H1 (cell line): ENCODE measurements around the gene MRPS34. TPM values are rescaled to one million over a fixed set of nuclear protein-coding genes. Genes with fewer than 3 reads are reported as not detected.
A peak's percentile ranks its signal among the peaks of the same experiment; 100 is the strongest.

Experiments
- CTCF ChIA-PET: fragments of 300-600 bp; sonication (Branson Sonifier 250); formaldehyde crosslinking; loops from one replicate; lab custom pipeline; 2021; ENCODE audit not compliant: partially characterized antibody; lab: Charles Lee
- POLR2A ChIA-PET: fragments of 300-600 bp; sonication (Branson Sonifier 250); formaldehyde crosslinking; loops from one replicate; lab custom pipeline; 2021; ENCODE audit warnings: inconsistent platforms; ENCODE audit not compliant: partially characterized antibody; lab: Charles Lee
- DNase-seq, 2 experiments: peaks; one replicate each; pipeline versions ENCODE4 v3.0.0 to v3.0.0-alpha.2; 2010 to 2022; ENCODE audit warnings: low spot score in 2 of 2, low read depth in 1 of 2, mixed read lengths in 1 of 2
- FAIRE-seq: peaks from 2 replicates; lab custom pipeline; 2011; peaks lifted over from hg19 to GRCh38; lab: Jason Lieb, UNC
- H2AFZ ChIP-seq: 2 replicates; pipeline ENCODE4 v1.8.1; 2012; ENCODE audit warnings: low read length, inconsistent platforms
- H2AK5ac ChIP-seq: 2 replicates; pipeline ENCODE4 v1.6.1; 2013; ENCODE audit warnings: low read depth, low read length
- H2BK120ac ChIP-seq: replicated peaks from 2 replicates; pipeline ENCODE3; 2013; ENCODE audit warnings: low read depth, low read length, inconsistent platforms
- H2BK12ac ChIP-seq: 2 replicates; pipeline ENCODE4 v1.6.1; 2013; ENCODE audit warnings: low read depth, low read length
- H2BK15ac ChIP-seq: 2 replicates; pipeline ENCODE4 v1.6.1; 2013; ENCODE audit warnings: low read length
- H2BK20ac ChIP-seq: 2 replicates; pipeline ENCODE4 v1.6.1; 2013; ENCODE audit warnings: low read length
- H2BK5ac ChIP-seq: 2 replicates; pipeline ENCODE4 v1.6.1; 2013; ENCODE audit warnings: low read depth, low read length
- H3K14ac ChIP-seq: 2 replicates; pipeline ENCODE4 v1.6.1; 2013; ENCODE audit warnings: inconsistent platforms; ENCODE audit not compliant: insufficient read length
- H3K18ac ChIP-seq: 2 replicates; pipeline ENCODE4 v1.6.1; 2013; ENCODE audit warnings: low read length; ENCODE audit errors: extremely low read depth
- H3K23ac ChIP-seq: 2 replicates; pipeline ENCODE4 v1.6.1; 2013; ENCODE audit warnings: inconsistent platforms; ENCODE audit not compliant: insufficient read length
- H3K23me2 ChIP-seq: 2 replicates; pipeline ENCODE4 v1.6.1; 2013; ENCODE audit warnings: low read depth, low read length
- H3K27ac ChIP-seq: 2 replicates; pipeline ENCODE4 v1.6.1; 2011; ENCODE audit warnings: low read depth, low read length, inconsistent platforms
- H3K27me3 ChIP-seq, 4 experiments: replicated peaks in 1 of 4; 1 replicate in 1 of 4; 2 replicates in 3 of 4; pipeline versions ENCODE4 v1.6.1 to v1.8.1; 2011 to 2013; ENCODE audit warnings: low read length in 3 of 4, mild to moderate bottlenecking in 3 of 4, inconsistent platforms in 2 of 4, mixed read lengths in 2 of 4, moderate library complexity in 1 of 4; ENCODE audit not compliant: control insufficient read depth in 3 of 4, insufficient read depth in 3 of 4; ENCODE audit errors: extremely low read depth in 1 of 4
- H3K36me3 ChIP-seq, 4 experiments: 2 replicates each; pipeline versions ENCODE4 v1.6.1 to v1.8.1; 2011 to 2013; ENCODE audit warnings: mild to moderate bottlenecking in 4 of 4, low read length in 3 of 4, moderate library complexity in 2 of 4, control low read depth in 1 of 4, inconsistent platforms in 1 of 4; ENCODE audit not compliant: insufficient read depth in 4 of 4, control insufficient read depth in 2 of 4
- H3K4ac ChIP-seq: replicated peaks from 2 replicates; pipeline ENCODE3; 2013; ENCODE audit warnings: low read length, low read depth, mixed read lengths, inconsistent platforms; ENCODE audit not compliant: insufficient read length
- H3K4me1 ChIP-seq, 4 experiments: replicated peaks in 1 of 4; 1 replicate in 1 of 4; 2 replicates in 3 of 4; pipeline versions ENCODE4 v1.6.1 to v1.8.1; 2011 to 2013; ENCODE audit warnings: low read length in 3 of 4, inconsistent platforms in 2 of 4, mixed read lengths in 1 of 4; ENCODE audit not compliant: insufficient read depth in 4 of 4, control insufficient read depth in 3 of 4
- H3K4me2 ChIP-seq, 2 experiments: 2 replicates each; pipeline versions ENCODE4 v1.6.1 to v1.8.1; 2011 to 2013; ENCODE audit warnings: low read depth in 2 of 2, low read length in 2 of 2, control low read depth in 1 of 2, inconsistent platforms in 1 of 2, mild to moderate bottlenecking in 1 of 2; ENCODE audit not compliant: insufficient read depth in 1 of 2
- H3K4me3 ChIP-seq, 4 experiments: fragments of 200-600, 300-600 bp in 1 of 4; sonication (generic), shearing (Covaris generic), sonication (Bioruptor Twin) in 1 of 4; 2 replicates each; pipeline versions ENCODE4 v1.5.1 to v1.8.1; 2011 to 2016; ENCODE audit warnings: low read length in 4 of 4, low read depth in 3 of 4, control low read depth in 2 of 4, inconsistent platforms in 2 of 4, mild to moderate bottlenecking in 2 of 4, mixed read lengths in 1 of 4, moderate library complexity in 1 of 4; ENCODE audit not compliant: insufficient read depth in 2 of 4; ENCODE audit errors: extremely low read depth in 1 of 4
- H3K56ac ChIP-seq: replicated peaks from 2 replicates; pipeline ENCODE3; 2013; ENCODE audit warnings: low read depth, mild to moderate bottlenecking, mixed read lengths, low read length, inconsistent platforms; ENCODE audit not compliant: insufficient read length
- H3K79me1 ChIP-seq: 2 replicates; pipeline ENCODE4 v1.6.1; 2013; ENCODE audit warnings: low read depth, low read length, control low read depth
- H3K79me2 ChIP-seq, 2 experiments: 2 replicates each; pipeline versions ENCODE4 v1.6.1 to v1.8.1; 2012 to 2013; ENCODE audit warnings: low read length in 2 of 2, mild to moderate bottlenecking in 2 of 2, inconsistent platforms in 1 of 2; ENCODE audit not compliant: insufficient read depth in 2 of 2, control insufficient read depth in 1 of 2
- H3K9ac ChIP-seq, 4 experiments: replicated peaks in 1 of 4; 1 replicate in 1 of 4; 2 replicates in 3 of 4; pipeline versions ENCODE4 v1.6.1 to v1.8.1; 2011 to 2013; ENCODE audit warnings: low read depth in 3 of 4, low read length in 3 of 4, control low read depth in 2 of 4, mild to moderate bottlenecking in 2 of 4, moderate library complexity in 2 of 4, inconsistent platforms in 1 of 4; ENCODE audit errors: extremely low read depth in 1 of 4
- H3K9me3 ChIP-seq, 2 experiments: 2 replicates each; pipeline versions ENCODE4 v1.6.1 to v1.8.1; 2012 to 2013; ENCODE audit warnings: mild to moderate bottlenecking in 2 of 2, moderate library complexity in 2 of 2, control low read depth in 1 of 2, inconsistent platforms in 1 of 2, low read depth in 1 of 2, low read length in 1 of 2, mixed read lengths in 1 of 2; ENCODE audit not compliant: insufficient read depth in 2 of 2
- H4K20me1 ChIP-seq, 2 experiments: replicated peaks in 1 of 2; 2 replicates each; pipeline versions ENCODE3 to v1.8.1; 2011 to 2013; ENCODE audit warnings: inconsistent platforms in 2 of 2, low read length in 2 of 2, mild to moderate bottlenecking in 1 of 2; ENCODE audit not compliant: insufficient read depth in 2 of 2, control insufficient read depth in 1 of 2
- H4K5ac ChIP-seq: 2 replicates; pipeline ENCODE4 v1.6.1; 2013; ENCODE audit warnings: low read length, low read depth, mixed read lengths, inconsistent platforms; ENCODE audit not compliant: insufficient read length
- H4K8ac ChIP-seq: 2 replicates; pipeline ENCODE4 v1.8.0; 2013; ENCODE audit warnings: mild to moderate bottlenecking, moderate library complexity, low read length, inconsistent platforms; ENCODE audit not compliant: insufficient read depth; ENCODE audit errors: extremely low read depth
- H4K91ac ChIP-seq: replicated peaks from 2 replicates; pipeline ENCODE3; 2013; ENCODE audit warnings: low read length, mixed read lengths, inconsistent platforms; ENCODE audit not compliant: insufficient read length
- BCL11A ChIP-seq, 2 experiments: IDR thresholded peaks; one replicate each; pipeline ENCODE4 v1.6.1; 2011; ENCODE audit warnings: low read depth in 2 of 2, low read length in 2 of 2, mild to moderate bottlenecking in 2 of 2
- BRCA1 ChIP-seq: IDR thresholded peaks from 2 replicates; pipeline ENCODE4 v1.6.1; 2012; ENCODE audit warnings: low read depth, low read length, improper control_type of control experiment
- CEBPB ChIP-seq: IDR thresholded peaks from 2 replicates; pipeline ENCODE4 v1.6.1; 2012; ENCODE audit warnings: low read depth, low read length
- GABPA ChIP-seq: IDR thresholded peaks from 2 replicates; pipeline ENCODE4 v1.6.1; 2011; ENCODE audit warnings: mild to moderate bottlenecking, low read length, moderate library complexity, borderline replicate concordance; ENCODE audit not compliant: insufficient read depth
- NANOG ChIP-seq: IDR thresholded peaks from 2 replicates; pipeline ENCODE4 v1.6.1; 2011; ENCODE audit warnings: low read length, low read depth, mild to moderate bottlenecking, inconsistent platforms; ENCODE audit not compliant: insufficient read depth, poor library complexity, severe bottlenecking
- RNF2 ChIP-seq: fragments of 200-900, 300-1000 bp; sonication (generic); IDR thresholded peaks from 2 replicates; pipeline ENCODE4 v1.7.1; 2016; ENCODE audit warnings: borderline replicate concordance, low read depth, mild to moderate bottlenecking, antibody characterized with exemption, low read length; ENCODE audit not compliant: poor library complexity, severe bottlenecking; ENCODE audit errors: missing control alignments
- SIN3A ChIP-seq, 2 experiments: IDR thresholded peaks in 1 of 2; conservative IDR thresholded peaks in 1 of 2; 2 replicates each; pipeline ENCODE4 v1.6.1; 2011 to 2012; ENCODE audit warnings: low read length in 2 of 2, improper control_type of control experiment in 1 of 2, low read depth in 1 of 2, mild to moderate bottlenecking in 1 of 2
- SP4 ChIP-seq: IDR thresholded peaks from 2 replicates; pipeline ENCODE4 v1.6.1; 2012; ENCODE audit warnings: low read length, inconsistent platforms
- TAF7 ChIP-seq: optimal IDR thresholded peaks from 2 replicates; pipeline ENCODE3; 2011; ENCODE audit warnings: low read depth, mild to moderate bottlenecking, inconsistent platforms, low read length, moderate library complexity, borderline replicate concordance
- WGBS, 2 experiments: shearing (Covaris generic) in 1 of 2; methylation state at CpG; one replicate each; pipeline versions ENCODE4 v1.1.6 to v1.1.7; 2013 to 2015; ENCODE audit warnings: low lambda C conversion rate in 2 of 2, mixed read lengths in 2 of 2, inconsistent platforms in 1 of 2, low coverage in 1 of 2, missing lambda C conversion rate in 1 of 2; ENCODE audit not compliant: insufficient replicate concordance in 2 of 2, insufficient coverage in 1 of 2, insufficient read length in 1 of 2; ENCODE audit errors: extremely low coverage in 1 of 2, missing lambda C conversion rate in 1 of 2; 5-methylcytosine and 5-hydroxymethylcytosine counted together
- polyA plus RNA-seq, 7 experiments: library from polyadenylated mRNA; depleted of rRNA in 3 of 7; stranded (reverse) in 5 of 7; unstranded in 2 of 7; fragments of >200 nt in 5 of 7; fragments of 200-250 nt in 2 of 7; gene quantifications; 1 replicate in 5 of 7; 2 replicates in 1 of 7; 4 replicates in 1 of 7; pipeline versions ENCODE4 v1.2.1 to v1.2.3, GENCODE V29; 2011 to 2013; ENCODE audit warnings: missing spikeins in 2 of 7, mixed read lengths in 2 of 7
- total RNA-seq: library from RNA; stranded (reverse); fragmentation: NEBNext Ultra II Directional; extraction: Animal tissue kit (Norgen Biotek cat#: 25700); gene quantifications from 2 replicates; pipeline ENCODE4 v1.2.1, GENCODE V29; 2021
- TF ChIP-seq, protein P1 (sequence below): IDR thresholded peaks from 2 replicates; pipeline ENCODE4 v1.6.1; 2012; ENCODE audit warnings: low read length, inconsistent platforms

MRPS34 gene
- total and polyA plus RNA-seq, 2 of the 8 experiments (the other 6 are each of a cell fraction or from before 2014, with no cell fraction given) = 168 to 252 TPM

DNA sequence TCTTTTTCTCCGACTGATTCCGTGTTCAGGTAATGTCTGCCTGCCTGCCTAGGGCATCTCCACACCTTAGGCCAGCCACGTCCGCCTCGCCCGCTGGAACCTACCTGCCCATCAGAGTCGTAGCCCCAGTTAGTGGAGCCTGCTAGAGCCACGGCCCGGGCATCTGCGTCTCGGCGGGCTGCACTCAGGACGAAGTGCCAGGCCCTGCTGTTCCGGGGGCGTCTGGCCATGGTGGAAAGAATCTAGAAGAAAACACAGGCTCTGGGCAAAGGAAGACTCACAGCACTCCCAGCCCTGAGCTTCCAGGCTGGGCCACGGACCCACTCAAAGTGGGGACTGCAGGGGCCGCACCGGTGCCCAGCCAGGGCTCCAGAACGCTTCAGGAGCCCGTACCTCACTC lies 8.3 kb upstream of the MRPS34 start:
- WGBS, 2 experiments = 87% methylated on average over 20 of the region's 20 CpGs; no CpG with 5 or more reads in 1 of the 2 experiments
- H3K27ac ChIP-seq = no peak overlapping the region
- H3K14ac ChIP-seq = no peak overlapping the region
- POLR2A ChIA-PET = interaction anchor here (1.0 to 12.0 kb wide), 5 partner anchors 11 to 465 kb away, joined by 3 to 246 read pairs (median 4); partner anchors contain the start of genes EME2, IGFALS, MRPS34 and NME3
- no peak overlapping the region for H2BK20ac ChIP-seq
- H3K4me1 ChIP-seq = peaks cover 0 to 7% (median 4%) of the 10 kb centered on the region in 4 experiments; a peak in 5 of 7 replicates
- H3K4me3 ChIP-seq = peak overlapping the region; percentile 63 to 98 (median 76)
- CTCF ChIA-PET = interaction anchor here (0.7 to 1.9 kb wide), 3 partner anchors 9 to 151 kb away, joined by 3 to 8 read pairs (median 4); partner anchors contain the start of genes EME2, MRPS34 and NME3
- FAIRE-seq = no peak
- no peak overlapping the region for H4K5ac ChIP-seq
- H4K91ac ChIP-seq = no peak overlapping the region
- H3K9me3 ChIP-seq = no peaks in the 10 kb centered on the region
- DNase-seq = no peak
- H3K36me3 ChIP-seq = peaks cover 0 to 12% (median 5%) of the 10 kb centered on the region in 4 experiments; a peak in 6 of 8 replicates
- H4K20me1 ChIP-seq = peaks cover 12 to 34% of the 10 kb centered on the region in 2 experiments
- H3K27me3 ChIP-seq = no peaks in the 10 kb centered on the region
- H4K8ac ChIP-seq = no peak overlapping the region; the same call in 1 of the 2 replicates
- no peak overlapping the region for H2BK120ac ChIP-seq
- H2BK12ac ChIP-seq = no peak overlapping the region
- no peak overlapping the region for H3K4ac ChIP-seq
- no peak overlapping the region for H3K18ac ChIP-seq
- no peak overlapping the region for H3K56ac ChIP-seq
- peaks cover 16% of the 10 kb centered on the region for H3K79me1 ChIP-seq
- H2BK15ac ChIP-seq = no peak overlapping the region
- H2BK5ac ChIP-seq = 0 out of 2 replicates have a peak overlapping the region, but pooled peaks have one; percentile 8
- peaks cover 3% of the 10 kb centered on the region; the same call in 1 of the 2 replicates for H3K23me2 ChIP-seq
- H3K79me2 ChIP-seq = peaks cover 0 to 29% of the 10 kb centered on the region in 2 experiments; a peak in 2 of 4 replicates
- peak overlapping the region in 3 of 4 experiments; percentile 56 to 71 (median 62); a peak in 3 of 7 replicates for H3K9ac ChIP-seq
- H2AFZ ChIP-seq = no peak overlapping the region
- peak overlapping the region; percentile 81 to 92 for H3K4me2 ChIP-seq
- 0 out of 2 replicates have a peak overlapping the region, but pooled peaks have one; percentile 48 for H2AK5ac ChIP-seq
- no peak overlapping the region for H3K23ac ChIP-seq
- TF ChIP-seq SIN3A (conservative IDR thresholded peaks at IDR 0.05 in 1 of 2, IDR thresholded peaks at IDR 0.05 in 1 of 2; ENCODE audit: low read depth in 1 of 2, low read length in 2 of 2) (no peak), CEBPB (no peak), BCL11A (IDR thresholded peaks at IDR 0.05; ENCODE audit: low read depth in 2 of 2, low read length in 2 of 2) (no peak), BRCA1 (no peak), TAF7 (no peak), SP4 (no peak), NANOG (no peak), GABPA (no peak), RNF2 (no peak)
- TF ChIP-seq, protein P1, sequence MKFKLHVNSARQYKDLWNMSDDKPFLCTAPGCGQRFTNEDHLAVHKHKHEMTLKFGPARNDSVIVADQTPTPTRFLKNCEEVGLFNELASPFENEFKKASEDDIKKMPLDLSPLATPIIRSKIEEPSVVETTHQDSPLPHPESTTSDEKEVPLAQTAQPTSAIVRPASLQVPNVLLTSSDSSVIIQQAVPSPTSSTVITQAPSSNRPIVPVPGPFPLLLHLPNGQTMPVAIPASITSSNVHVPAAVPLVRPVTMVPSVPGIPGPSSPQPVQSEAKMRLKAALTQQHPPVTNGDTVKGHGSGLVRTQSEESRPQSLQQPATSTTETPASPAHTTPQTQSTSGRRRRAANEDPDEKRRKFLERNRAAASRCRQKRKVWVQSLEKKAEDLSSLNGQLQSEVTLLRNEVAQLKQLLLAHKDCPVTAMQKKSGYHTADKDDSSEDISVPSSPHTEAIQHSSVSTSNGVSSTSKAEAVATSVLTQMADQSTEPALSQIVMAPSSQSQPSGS = no peak
